C1 segment of cervical spinal cord (tissue), 14 donors: ENCODE measurements around the gene KCNE2.
"Not testable (repeated sequence)": the region's sequence is repeated elsewhere in the genome, so short reads cannot be mapped to it uniquely, and the experiment has no call there.

Experiments
- DNase-seq, 14 donors: peaks; one replicate each; lab custom pipeline; 2025; lab: John Stamatoyannopoulos, UW

The KCNE2 gene

DNA sequence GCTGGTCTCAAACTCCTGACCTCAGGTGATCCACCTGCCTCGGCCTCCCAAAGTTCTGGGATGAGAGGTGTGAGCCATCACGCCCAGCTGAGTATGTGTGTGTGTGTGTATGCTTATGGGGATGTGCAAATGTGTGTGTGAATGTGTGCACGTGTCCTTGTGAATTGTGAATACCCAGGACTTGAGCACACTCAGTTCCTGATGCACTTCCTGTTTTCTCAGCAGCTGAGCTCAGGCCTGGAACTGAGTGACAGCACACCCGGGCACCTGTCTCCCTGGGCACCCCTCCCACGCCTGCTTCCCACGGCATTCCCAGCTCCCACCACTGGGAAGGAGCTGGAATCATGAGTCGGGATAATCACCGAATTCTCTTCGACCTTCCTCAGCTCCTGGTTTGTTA, 43.5 kb downstream of the KCNE2 start:
- not testable (repeated sequence) for DNase-seq

DNA sequence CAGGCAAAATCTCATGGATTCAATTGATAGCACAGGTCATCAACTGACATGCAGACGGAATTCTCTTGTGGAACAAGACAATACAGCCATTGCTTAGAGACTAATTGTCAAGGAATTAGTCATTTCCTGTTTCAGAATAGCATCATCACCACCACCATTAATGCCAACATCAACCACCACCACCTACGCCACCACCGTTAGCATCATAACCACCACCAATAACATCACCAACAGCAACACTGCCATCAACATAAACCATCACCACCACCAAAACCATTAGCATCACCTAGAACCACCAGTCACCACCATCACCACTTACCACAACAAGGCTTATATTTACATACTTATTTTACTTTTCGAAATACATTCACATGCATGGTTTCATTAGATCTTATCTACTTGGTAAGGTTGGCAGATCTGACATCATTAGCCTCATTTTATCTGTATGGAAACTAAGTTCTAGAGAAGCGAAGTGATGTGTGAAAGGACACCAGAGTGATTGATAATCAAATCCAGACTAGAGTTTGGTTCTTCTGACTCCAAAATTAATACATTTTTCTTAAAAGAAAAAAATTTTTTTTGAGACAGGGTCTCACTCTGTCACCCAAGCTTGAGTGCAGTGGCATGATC, 53.8 kb downstream of the KCNE2 start:
- not testable (repeated sequence) for DNase-seq
